PC-3 (cell line): ENCODE measurements around the gene SHISA6.

Experiments
- CTCF ChIP-seq: fragments of 300-600 bp; sonication (generic); conservative IDR thresholded peaks from 2 replicates; pipeline ENCODE4 v1.5.1; 2017; ENCODE audit warnings: antibody characterized with exemption, low read depth, mild to moderate bottlenecking, low read length
- EZH2phosphoT487 ChIP-seq: fragments of 300-600 bp; sonication (generic); IDR thresholded peaks from 2 replicates; pipeline ENCODE4 v1.6.1; 2018; ENCODE audit warnings: mild to moderate bottlenecking, antibody characterized with exemption, low read length, borderline replicate concordance

GRCh38 chr17:11240041-11240840 is 772 bp upstream of the SHISA6 start:
- no peak for TF ChIP-seq CTCF
- no peak for TF ChIP-seq EZH2phosphoT487
